Measurements from ENCODE around the gene PRRT2. TPM values are rescaled to one million over a fixed set of nuclear protein-coding genes. Genes with fewer than 3 reads are reported as not detected.
A peak's percentile ranks its signal among the peaks of the same experiment; 100 is the strongest.

Gene PRRT2
- total and polyA plus RNA-seq, 7 experiments from 2014 or later, result 0.07 to 4.6 (median 2.4) TPM; not detected in 1

DNA sequence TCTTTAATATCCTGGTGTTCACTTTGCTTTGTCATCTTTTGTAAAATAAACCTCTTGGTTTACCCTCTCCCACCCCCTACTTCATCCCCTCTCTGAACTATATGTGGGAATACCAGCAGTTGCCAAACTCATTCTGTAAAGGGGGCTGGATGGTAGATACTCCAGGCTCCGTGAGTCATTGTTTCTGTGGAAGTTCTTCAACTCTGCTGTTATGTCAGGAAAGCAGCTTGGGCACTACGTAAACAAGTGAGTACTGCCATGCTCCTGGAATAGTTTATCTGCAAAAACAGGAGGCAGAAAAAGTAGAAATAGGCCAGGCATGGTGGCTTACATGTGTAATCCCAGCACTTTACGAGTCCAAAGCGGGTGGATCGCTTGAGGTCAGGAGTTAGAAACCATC, 25.8 kb downstream of the PRRT2 start:
- POLR2A ChIA-PET, result interaction anchor here (1.1 to 2.2 kb wide), 4 partner anchors 8 to 22 kb away, joined by 3 to 12 read pairs (median 6); partner anchors contain the start of gene PAGR1
- peaks cover 20 to 94% (median 21%) of the 10 kb centered on the region in 3 experiments for H3K36me3 ChIP-seq (ENCODE audit: control insufficient read depth in 2 of 3, insufficient read depth in 3 of 3, low read length in 3 of 3)

GRCh38 chr16:29839822-29840221, 27.8 kb downstream of the PRRT2 start:
- H3K9me3 Mint-ChIP-seq, result no peaks in the 10 kb centered on the region
- peaks cover 0 to 5% (median 3%) of the 10 kb centered on the region in 7 donors for H3K4me1 Mint-ChIP-seq
- POLR2A ChIA-PET, result interaction anchor here (0.5 to 2.2 kb wide), 4 partner anchors 10 to 24 kb away, joined by 3 to 12 read pairs (median 6); partner anchors contain the start of gene PAGR1
- no peaks in the 10 kb centered on the region for H3K4me1 ChIP-seq (ENCODE audit: control insufficient read depth in 2 of 2, insufficient read depth in 2 of 2, low read length in 2 of 2)
- no peak for ATAC-seq
- H3K27me3 ChIP-seq (ENCODE audit: control insufficient read depth in 2 of 2, insufficient read depth in 2 of 2, low read length in 2 of 2), result no peaks in the 10 kb centered on the region
- CTCF ChIA-PET, result interaction anchor here (0.6 to 0.9 kb wide), 3 partner anchors 8 to 150 kb away, joined by 3 to 4 read pairs (median 3); partner anchors contain the start of gene PAGR1
- no peak overlapping the region for H3K4me3 ChIP-seq (ENCODE audit: low read length)
- peak overlapping the region in 2 of 9 donors; percentile 17 to 33 for H3K27ac Mint-ChIP-seq
- intact Hi-C loops (cut with micrococcal nuclease), result no loop called here
- H3K9me3 ChIP-seq (ENCODE audit: control insufficient read depth in 2 of 3, low read length in 3 of 3), result no peaks in the 10 kb centered on the region
- H3K27me3 Mint-ChIP-seq, result no peaks in the 10 kb centered on the region
- H3K27ac ChIP-seq (ENCODE audit: low read depth, low read length), result no peak overlapping the region
- DNase-seq, result no peak
- H3K36me3 ChIP-seq (ENCODE audit: control insufficient read depth in 2 of 3, insufficient read depth in 3 of 3, low read length in 3 of 3), result peaks cover 12 to 90% (median 19%) of the 10 kb centered on the region in 3 experiments
- peaks cover 0 to 37% (median 22%) of the 10 kb centered on the region in 5 donors for H3K36me3 Mint-ChIP-seq
- no peak overlapping the region for H3K4me3 Mint-ChIP-seq

More for the DNA sequence above, 25.8 kb downstream of the PRRT2 start:
- peaks cover 0 to 5% (median under 1%) of the 10 kb centered on the region in 7 donors for H3K4me1 Mint-ChIP-seq
- intact Hi-C loops (cut with micrococcal nuclease), result no loop called here
- no peaks in the 10 kb centered on the region for H3K27me3 Mint-ChIP-seq
- H3K4me3 ChIP-seq (ENCODE audit: low read length), result no peak overlapping the region
- H3K36me3 Mint-ChIP-seq, result peaks cover 0 to 36% (median 19%) of the 10 kb centered on the region in 5 donors
- no peaks in the 10 kb centered on the region for H3K27me3 ChIP-seq (ENCODE audit: control insufficient read depth in 2 of 2, insufficient read depth in 2 of 2, low read length in 2 of 2)
- no peak overlapping the region for H3K27ac ChIP-seq (ENCODE audit: low read depth, low read length)
- CTCF ChIA-PET, result interaction anchor here (0.6 to 5.4 kb wide), 3 partner anchors 10 to 819 kb away, joined by 3 to 22 read pairs (median 4); no protein-coding TSS in a partner anchor
- no peaks in the 10 kb centered on the region for H3K9me3 Mint-ChIP-seq
- H3K4me1 ChIP-seq (ENCODE audit: control insufficient read depth in 2 of 2, insufficient read depth in 2 of 2, low read length in 2 of 2), result no peaks in the 10 kb centered on the region
- H3K4me3 Mint-ChIP-seq, result no peak overlapping the region
- no peak for DNase-seq
- H3K27ac Mint-ChIP-seq, result peak overlapping the region in 2 of 9 donors; percentile 10 to 11
- ATAC-seq, result no peak
- no peaks in the 10 kb centered on the region for H3K9me3 ChIP-seq (ENCODE audit: control insufficient read depth in 2 of 3, low read length in 3 of 3)

DNA sequence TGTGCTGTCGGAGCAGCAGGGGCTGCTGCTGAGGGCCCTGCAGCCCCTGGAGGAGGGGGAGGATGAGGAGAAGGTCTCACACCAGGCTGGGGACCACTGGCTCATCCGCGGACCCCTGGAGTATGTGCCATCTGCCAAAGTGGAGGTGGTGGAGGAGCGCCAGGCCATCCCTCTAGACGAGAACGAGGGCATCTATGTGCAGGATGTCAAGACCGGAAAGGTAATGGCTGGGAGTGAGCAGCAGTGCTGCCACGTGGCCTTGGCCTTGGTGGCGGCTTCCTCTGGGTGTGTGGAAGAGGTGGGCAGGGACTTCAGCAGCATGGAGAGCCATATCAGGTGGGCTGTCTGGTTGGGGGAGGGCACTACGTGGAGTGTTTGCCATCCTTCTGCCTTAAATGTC, 28.2 kb downstream of the PRRT2 start:
- no peak for ATAC-seq
- intact Hi-C loops (cut with micrococcal nuclease), result no loop called here
- CTCF ChIA-PET, result interaction anchor here (0.6 to 0.9 kb wide), 2 partner anchors 24 to 151 kb away, joined by 3 read pairs; partner anchors contain the start of gene PAGR1

DNA sequence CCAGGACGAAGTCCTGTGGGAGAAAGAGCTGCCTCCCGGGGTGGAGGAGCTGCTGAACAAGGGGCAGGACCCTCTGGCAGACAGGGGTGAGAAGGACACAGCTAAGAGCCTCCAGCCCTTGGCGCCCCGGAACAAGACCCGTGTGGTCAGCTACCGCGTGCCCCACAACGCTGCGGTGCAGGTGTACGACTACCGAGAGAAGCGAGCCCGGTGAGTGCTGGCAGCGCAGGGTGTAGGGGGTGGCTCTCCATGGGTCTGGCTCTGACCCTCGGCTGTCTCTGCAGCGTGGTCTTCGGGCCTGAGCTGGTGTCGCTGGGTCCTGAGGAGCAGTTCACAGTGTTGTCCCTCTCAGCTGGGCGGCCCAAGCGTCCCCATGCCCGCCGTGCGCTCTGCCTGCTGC, 29.6 kb downstream of the PRRT2 start:
- no peak overlapping the region for H3K27ac ChIP-seq (ENCODE audit: low read depth, low read length)
- Mint-ChIP-seq H3K4me3 (no peak overlapping the region), H3K9me3 (peaks cover 0 to 1% (median 0%) of the 10 kb centered on the region in 11 donors), H3K27me3 (no peaks in the 10 kb centered on the region), H3K27ac (peak overlapping the region in 1 of 9 donors; percentile 48), H3K4me1 (peaks cover 0 to 5% (median 3%) of the 10 kb centered on the region in 7 donors), H3K36me3 (peaks cover 8 to 42% (median 23%) of the 10 kb centered on the region in 5 donors)
- H3K4me1 ChIP-seq (ENCODE audit: control insufficient read depth in 2 of 2, insufficient read depth in 2 of 2, low read length in 2 of 2), result no peaks in the 10 kb centered on the region
- peaks cover 5 to 93% (median 20%) of the 10 kb centered on the region in 3 experiments for H3K36me3 ChIP-seq (ENCODE audit: control insufficient read depth in 2 of 3, insufficient read depth in 3 of 3, low read length in 3 of 3)
- no peaks in the 10 kb centered on the region for H3K9me3 ChIP-seq (ENCODE audit: control insufficient read depth in 2 of 3, low read length in 3 of 3)
- ATAC-seq (no peak), DNase-seq (no peak)
- H3K4me3 ChIP-seq (ENCODE audit: low read length), result no peak overlapping the region
- intact Hi-C loops (cut with micrococcal nuclease), result no loop called here
- no peaks in the 10 kb centered on the region for H3K27me3 ChIP-seq (ENCODE audit: control insufficient read depth in 2 of 2, insufficient read depth in 2 of 2, low read length in 2 of 2)
- ChIA-PET CTCF (interaction anchor here (0.9 to 1.2 kb wide), 3 partner anchors 12 to 104 kb away, joined by 3 to 7 read pairs (median 3); no protein-coding TSS in a partner anchor), POLR2A (interaction anchor here (1.0 to 1.5 kb wide), 4 partner anchors 11 to 26 kb away, joined by 3 to 5 read pairs (median 4); partner anchors contain the start of gene PAGR1)

More for the DNA sequence above, 28.2 kb downstream of the PRRT2 start:
- Histone ChIP-seq H3K4me1 (ENCODE audit: control insufficient read depth in 2 of 2, insufficient read depth in 2 of 2, low read length in 2 of 2) (no peaks in the 10 kb centered on the region), H3K27ac (ENCODE audit: low read depth, low read length) (no peak overlapping the region), H3K36me3 (ENCODE audit: control insufficient read depth in 2 of 3, insufficient read depth in 3 of 3, low read length in 3 of 3) (peaks cover 12 to 91% (median 20%) of the 10 kb centered on the region in 3 experiments), H3K27me3 (ENCODE audit: control insufficient read depth in 2 of 2, insufficient read depth in 2 of 2, low read length in 2 of 2) (no peaks in the 10 kb centered on the region), H3K9me3 (ENCODE audit: control insufficient read depth in 2 of 3, low read length in 3 of 3) (no peaks in the 10 kb centered on the region), H3K4me3 (ENCODE audit: low read length) (no peak overlapping the region)
- POLR2A ChIA-PET, result interaction anchor here (1.1 to 2.2 kb wide), 2 partner anchors 18 to 24 kb away, joined by 5 read pairs; partner anchors contain the start of gene PAGR1
- Mint-ChIP-seq H3K36me3 (peaks cover under 1 to 39% (median 24%) of the 10 kb centered on the region in 5 donors), H3K27ac (peak overlapping the region in 4 of 9 donors; percentile 17 to 89 (median 31)), H3K4me1 (peaks cover 0 to 5% (median 3%) of the 10 kb centered on the region in 7 donors), H3K4me3 (no peak overlapping the region), H3K9me3 (no peaks in the 10 kb centered on the region), H3K27me3 (no peaks in the 10 kb centered on the region)
- DNase-seq, result no peak

DNA sequence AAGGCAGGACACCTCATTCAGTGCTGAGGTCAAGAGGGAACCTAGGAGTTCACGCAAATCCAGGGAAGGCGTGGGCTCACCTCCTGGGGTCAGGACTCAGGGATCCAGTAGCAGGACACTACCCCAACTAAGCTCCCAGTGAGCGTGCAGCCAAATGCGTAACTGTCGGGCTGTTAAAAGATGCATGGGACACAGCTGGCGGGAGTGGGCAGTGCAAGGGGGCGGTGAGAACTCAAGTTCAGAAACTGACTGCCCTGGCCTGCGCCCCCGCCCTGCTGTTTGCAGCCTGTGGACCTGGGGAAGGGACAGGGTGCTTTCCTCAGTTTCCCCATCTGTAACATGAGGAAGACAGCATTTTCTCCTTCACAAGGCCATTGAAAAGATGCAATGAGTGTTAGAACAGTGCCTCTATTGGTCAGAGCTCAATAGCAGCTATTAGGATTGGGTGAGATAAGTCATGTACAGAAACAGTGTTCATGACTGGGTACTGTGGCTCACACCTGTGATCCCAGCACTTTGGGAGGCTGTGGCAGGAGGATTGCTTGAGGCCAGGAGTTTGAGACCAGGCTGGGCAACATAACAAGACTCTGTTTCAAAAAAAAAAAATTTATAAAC, 30.8 kb downstream of the PRRT2 start:
- Mint-ChIP-seq H3K4me3 (no peak overlapping the region), H3K27ac (peak overlapping the region; percentile 5 to 78 (median 53)), H3K36me3 (peaks cover 8 to 40% (median 14%) of the 10 kb centered on the region in 5 donors), H3K4me1 (peaks cover 0 to 8% (median 3%) of the 10 kb centered on the region in 7 donors), H3K27me3 (no peaks in the 10 kb centered on the region), H3K9me3 (peaks cover 0 to 1% (median 0%) of the 10 kb centered on the region in 11 donors)
- Histone ChIP-seq H3K36me3 (ENCODE audit: control insufficient read depth in 2 of 3, insufficient read depth in 3 of 3, low read length in 3 of 3) (peaks cover 0 to 93% (median 21%) of the 10 kb centered on the region in 3 experiments), H3K27ac (ENCODE audit: low read depth, low read length) (no peak overlapping the region), H3K27me3 (ENCODE audit: control insufficient read depth in 2 of 2, insufficient read depth in 2 of 2, low read length in 2 of 2) (no peaks in the 10 kb centered on the region), H3K9me3 (ENCODE audit: control insufficient read depth in 2 of 3, low read length in 3 of 3) (no peaks in the 10 kb centered on the region), H3K4me3 (ENCODE audit: low read length) (no peak overlapping the region), H3K4me1 (ENCODE audit: control insufficient read depth in 2 of 2, insufficient read depth in 2 of 2, low read length in 2 of 2) (no peaks in the 10 kb centered on the region)
- intact Hi-C loops (cut with micrococcal nuclease), result no loop called here
- CTCF ChIA-PET, result interaction anchor here (1.2 kb wide), 2 partner anchors 142 to 155 kb away, joined by 3 to 6 read pairs; no protein-coding TSS in a partner anchor
- DNase-seq, result no peak
- POLR2A ChIA-PET, result interaction anchor here (1.0 to 2.1 kb wide), 4 partner anchors 10 to 143 kb away, joined by 3 to 11 read pairs (median 5); partner anchors contain the start of gene MVP
- ATAC-seq, result no peak

GRCh38 chr16:29843931-29844330, 31.9 kb downstream of the PRRT2 start:
- Histone ChIP-seq H3K9me3 (ENCODE audit: control insufficient read depth in 2 of 3, low read length in 3 of 3) (no peaks in the 10 kb centered on the region), H3K4me1 (ENCODE audit: control insufficient read depth in 2 of 2, insufficient read depth in 2 of 2, low read length in 2 of 2) (peaks cover 0 to 7% of the 10 kb centered on the region in 2 donors), H3K27me3 (ENCODE audit: control insufficient read depth in 2 of 2, insufficient read depth in 2 of 2, low read length in 2 of 2) (no peaks in the 10 kb centered on the region), H3K36me3 (ENCODE audit: control insufficient read depth in 2 of 3, insufficient read depth in 3 of 3, low read length in 3 of 3) (peaks cover 0 to 83% (median 21%) of the 10 kb centered on the region in 3 experiments), H3K27ac (ENCODE audit: low read depth, low read length) (no peak overlapping the region), H3K4me3 (ENCODE audit: low read length) (no peak overlapping the region)
- H3K9me3 Mint-ChIP-seq, result peaks cover 0 to 1% (median 0%) of the 10 kb centered on the region in 11 donors
- DNase-seq (no peak), ATAC-seq (no peak)
- intact Hi-C loops (cut with micrococcal nuclease), result no loop called here
- H3K36me3 Mint-ChIP-seq, result peaks cover 8 to 39% (median 13%) of the 10 kb centered on the region in 5 donors
- ChIA-PET CTCF (interaction anchor here (1.2 to 1.6 kb wide), 2 partner anchors 16 to 143 kb away, joined by 3 to 6 read pairs; no protein-coding TSS in a partner anchor), POLR2A (interaction anchor here (1.0 to 2.1 kb wide), 4 partner anchors 16 to 144 kb away, joined by 3 to 11 read pairs (median 4); partner anchors contain the start of gene MVP)
- peaks cover 7 to 15% (median 9%) of the 10 kb centered on the region in 7 donors for H3K4me1 Mint-ChIP-seq
- peak overlapping the region in 7 of 9 donors; percentile 5 to 89 (median 58) for H3K27ac Mint-ChIP-seq
- no peak overlapping the region for H3K4me3 Mint-ChIP-seq
- H3K27me3 Mint-ChIP-seq, result no peaks in the 10 kb centered on the region
